Mesendoderm (in vitro differentiated cells): ENCODE results near the gene CDK13.

Experiments used
- DNase-seq: peaks from one replicate; pipeline ENCODE4 v3.0.0; 2013
- H2AK5ac ChIP-seq: 2 replicates; pipeline ENCODE4 v1.6.1; 2013; ENCODE audit warnings: low read length, inconsistent platforms
- H2BK120ac ChIP-seq: 2 replicates; pipeline ENCODE4 v1.6.1; 2013; ENCODE audit warnings: low read depth, mild to moderate bottlenecking, low read length, moderate library complexity, mixed read lengths
- H2BK15ac ChIP-seq: replicated peaks from 2 replicates; pipeline ENCODE4 v1.6.1; 2013; ENCODE audit warnings: low read depth, mild to moderate bottlenecking, moderate library complexity
- H2BK5ac ChIP-seq: 2 replicates; pipeline ENCODE4 v1.6.1; 2013; ENCODE audit warnings: low read length, inconsistent platforms
- H3K18ac ChIP-seq: 2 replicates; pipeline ENCODE4 v1.6.1; 2013; ENCODE audit warnings: mild to moderate bottlenecking, low read length, mixed read lengths
- H3K23ac ChIP-seq: one replicate; pipeline ENCODE4 v1.6.1; 2013; ENCODE audit warnings: low read length
- H3K27ac ChIP-seq: 2 replicates; pipeline ENCODE4 v1.5.1; 2013; ENCODE audit warnings: low read depth, mild to moderate bottlenecking, inconsistent platforms, low read length, moderate library complexity
- H3K27me3 ChIP-seq: 2 replicates; pipeline ENCODE4 v1.6.1; 2013; ENCODE audit warnings: low read length, control low read depth, mild to moderate bottlenecking, inconsistent platforms; ENCODE audit not compliant: insufficient read depth, poor library complexity
- H3K36me3 ChIP-seq: 2 replicates; pipeline ENCODE4 v1.6.1; 2013; ENCODE audit warnings: low read length, inconsistent platforms; ENCODE audit not compliant: control insufficient read depth, insufficient read depth
- H3K4ac ChIP-seq: one replicate; pipeline ENCODE4 v1.6.1; 2013; ENCODE audit warnings: low read depth, mild to moderate bottlenecking, low read length, moderate library complexity
- H3K4me1 ChIP-seq: 2 replicates; pipeline ENCODE4 v1.6.1; 2013; ENCODE audit warnings: low read depth, low read length, inconsistent platforms; ENCODE audit not compliant: control insufficient read depth
- H3K4me2 ChIP-seq: 2 replicates; pipeline ENCODE4 v1.6.1; 2013; ENCODE audit warnings: low read length
- H3K4me3 ChIP-seq: 2 replicates; pipeline ENCODE4 v1.5.1; 2013; ENCODE audit warnings: mild to moderate bottlenecking, low read length
- H3K56ac ChIP-seq: one replicate; pipeline ENCODE4 v1.6.1; 2013; ENCODE audit warnings: low read length
- H3K79me1 ChIP-seq: 2 replicates; pipeline ENCODE4 v1.6.1; 2013; ENCODE audit warnings: low read length, inconsistent platforms
- H3K79me2 ChIP-seq: 2 replicates; pipeline ENCODE4 v1.6.1; 2013; ENCODE audit warnings: mild to moderate bottlenecking, low read length; ENCODE audit not compliant: control insufficient read depth, insufficient read depth
- H3K9ac ChIP-seq: 2 replicates; pipeline ENCODE4 v1.6.1; 2013; ENCODE audit warnings: low read length, inconsistent platforms
- H4K5ac ChIP-seq: one replicate; pipeline ENCODE4 v1.6.1; 2013; ENCODE audit warnings: low read length
- H4K8ac ChIP-seq: one replicate; pipeline ENCODE4 v1.6.1; 2013; ENCODE audit warnings: low read depth, mild to moderate bottlenecking, control low read depth, low read length, moderate library complexity
- WGBS: extraction: QIAGEN DNeasy Blood & Tissue Kit; methylation state at CpG from one replicate; pipeline ENCODE4 v1.1.7; 2013; ENCODE audit warnings: low lambda C conversion rate, missing lambda C conversion rate; ENCODE audit not compliant: insufficient coverage; ENCODE audit errors: extremely low coverage; 5-methylcytosine and 5-hydroxymethylcytosine counted together

CDK13 gene

DNA sequence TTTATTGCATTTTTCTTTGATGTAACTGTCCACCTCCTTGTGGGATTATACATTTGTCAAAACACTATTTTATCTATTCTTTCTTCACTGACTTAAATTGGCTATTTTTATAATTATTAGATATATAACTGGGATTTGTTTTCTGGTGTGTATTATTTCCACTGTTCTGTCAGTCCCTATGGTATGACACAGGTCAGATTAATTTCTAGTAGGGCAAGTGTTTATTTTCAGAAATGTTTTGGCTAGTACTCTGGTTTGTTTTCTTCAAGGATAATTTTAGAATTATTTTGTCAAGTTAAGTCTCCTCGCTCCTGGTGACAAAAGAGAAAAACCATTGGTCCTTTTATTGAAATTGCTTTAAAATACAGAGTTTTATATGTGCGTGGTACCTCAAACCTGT, 93.1 kb downstream of the CDK13 start:
- Histone ChIP-seq H2BK120ac (no peak overlapping the region), H3K27me3 (no peaks in the 10 kb centered on the region), H2BK15ac (no peak overlapping the region), H3K4me2 (no peak overlapping the region), H2AK5ac (no peak overlapping the region), H3K9ac (no peak overlapping the region), H3K79me2 (no peaks in the 10 kb centered on the region), H3K36me3 (no peaks in the 10 kb centered on the region), H3K56ac (no peak overlapping the region), H4K8ac (no peak overlapping the region), H3K4me3 (no peak overlapping the region), H2BK5ac (no peak overlapping the region), H3K27ac (no peak overlapping the region), H3K79me1 (no peaks in the 10 kb centered on the region), H3K18ac (no peak overlapping the region), H4K5ac (no peak overlapping the region), H3K4me1 (no peaks in the 10 kb centered on the region), H3K23ac (no peak overlapping the region), H3K4ac (no peak overlapping the region)
- DNase-seq = no peak
- WGBS = no CpG with 5 or more reads among the region's 2 CpGs

DNA sequence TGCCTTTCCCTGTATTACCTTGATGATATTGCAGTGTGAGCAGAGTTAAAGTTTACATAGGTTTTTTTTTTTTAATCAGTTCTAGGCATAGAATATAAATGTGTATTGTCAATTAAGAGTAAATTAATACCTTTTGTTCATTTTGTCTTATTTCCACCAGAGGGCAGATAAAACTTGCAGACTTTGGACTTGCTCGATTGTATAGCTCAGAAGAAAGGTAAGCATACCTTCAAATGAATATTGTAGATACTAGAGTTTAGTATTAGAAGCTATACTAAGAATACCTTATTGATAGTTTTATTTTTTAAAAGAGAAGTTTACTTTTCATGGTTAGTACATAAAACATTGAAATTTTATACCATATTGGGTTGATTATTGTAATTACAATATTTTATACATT, 97.6 kb downstream of the CDK13 start:
- Histone ChIP-seq H3K4me2 (no peak overlapping the region), H3K23ac (no peak overlapping the region), H2AK5ac (no peak overlapping the region), H3K18ac (no peak overlapping the region), H3K79me1 (no peaks in the 10 kb centered on the region), H2BK120ac (no peak overlapping the region), H3K27me3 (no peaks in the 10 kb centered on the region), H3K9ac (no peak overlapping the region), H3K4ac (no peak overlapping the region), H3K56ac (no peak overlapping the region), H2BK5ac (no peak overlapping the region), H3K36me3 (no peaks in the 10 kb centered on the region), H3K79me2 (no peaks in the 10 kb centered on the region), H2BK15ac (no peak overlapping the region), H3K4me1 (no peaks in the 10 kb centered on the region), H4K5ac (no peak overlapping the region), H3K4me3 (no peak overlapping the region), H4K8ac (no peak overlapping the region), H3K27ac (no peak overlapping the region)
- DNase-seq = no peak
- WGBS = no CpG with 5 or more reads among the region's 1 CpG

DNA sequence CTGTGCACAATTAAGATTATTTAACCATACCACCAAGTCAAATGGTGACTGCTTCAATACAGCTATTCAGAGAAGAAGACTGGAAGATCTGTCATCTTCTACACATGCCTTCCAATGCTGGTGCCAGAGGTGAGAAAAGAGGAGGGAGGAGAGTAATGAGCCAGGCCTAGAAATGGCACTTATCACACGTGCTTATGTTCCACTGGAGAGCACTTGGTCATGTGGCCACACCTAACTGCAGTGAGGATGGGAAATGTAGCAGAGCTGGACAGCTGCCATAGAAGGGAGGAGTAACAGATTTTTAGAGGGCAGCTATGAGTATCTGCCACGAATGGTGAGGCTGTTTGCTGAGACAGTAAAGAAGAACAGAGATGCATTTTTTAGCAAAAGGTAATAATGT, 107.2 kb downstream of the CDK13 start:
- no CpG with 5 or more reads among the region's 2 CpGs for WGBS
- Histone ChIP-seq H2BK5ac (no peak overlapping the region), H3K4ac (no peak overlapping the region), H3K18ac (no peak overlapping the region), H3K27me3 (no peaks in the 10 kb centered on the region), H3K23ac (no peak overlapping the region), H3K27ac (no peak overlapping the region), H2BK15ac (no peak overlapping the region), H3K79me1 (no peaks in the 10 kb centered on the region), H4K5ac (no peak overlapping the region), H3K56ac (no peak overlapping the region), H3K36me3 (no peaks in the 10 kb centered on the region), H4K8ac (no peak overlapping the region), H3K4me3 (no peak overlapping the region), H2BK120ac (no peak overlapping the region), H3K9ac (no peak overlapping the region), H3K4me2 (no peak overlapping the region), H2AK5ac (no peak overlapping the region), H3K79me2 (no peaks in the 10 kb centered on the region), H3K4me1 (no peaks in the 10 kb centered on the region)
- DNase-seq = no peak

DNA sequence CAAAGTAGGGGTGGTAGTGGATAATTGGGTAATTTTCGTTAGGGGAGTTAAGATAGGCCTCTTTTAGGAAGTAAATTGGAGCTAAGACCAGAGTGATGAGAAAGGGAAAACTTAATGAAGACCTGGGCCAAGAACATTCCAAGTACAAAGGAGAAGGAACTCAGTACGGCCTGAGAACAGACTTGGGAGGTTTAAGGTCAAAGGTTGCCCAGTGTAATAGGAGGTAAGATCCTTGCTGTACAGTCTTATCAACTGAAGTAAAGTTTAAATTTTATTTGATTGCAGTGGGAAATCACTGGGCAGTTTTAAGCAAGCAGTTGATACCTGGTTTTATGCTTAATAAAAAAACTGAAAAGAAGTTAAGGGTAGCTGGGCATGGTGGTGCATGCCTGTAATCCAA, 108.0 kb downstream of the CDK13 start:
- Histone ChIP-seq H3K79me2 (no peaks in the 10 kb centered on the region), H3K4me2 (no peak overlapping the region), H3K23ac (no peak overlapping the region), H3K18ac (no peak overlapping the region), H3K27ac (no peak overlapping the region), H3K27me3 (no peaks in the 10 kb centered on the region), H3K79me1 (no peaks in the 10 kb centered on the region), H3K4me1 (no peaks in the 10 kb centered on the region), H3K9ac (no peak overlapping the region), H4K5ac (no peak overlapping the region), H3K4me3 (no peak overlapping the region), H2BK15ac (no peak overlapping the region), H3K36me3 (peaks cover under 1% of the 10 kb centered on the region), H2BK5ac (no peak overlapping the region), H4K8ac (no peak overlapping the region), H3K4ac (no peak overlapping the region), H2BK120ac (no peak overlapping the region), H2AK5ac (no peak overlapping the region), H3K56ac (no peak overlapping the region)
- WGBS = 100% methylated on average over 1 of the region's 2 CpGs
- DNase-seq = no peak

DNA sequence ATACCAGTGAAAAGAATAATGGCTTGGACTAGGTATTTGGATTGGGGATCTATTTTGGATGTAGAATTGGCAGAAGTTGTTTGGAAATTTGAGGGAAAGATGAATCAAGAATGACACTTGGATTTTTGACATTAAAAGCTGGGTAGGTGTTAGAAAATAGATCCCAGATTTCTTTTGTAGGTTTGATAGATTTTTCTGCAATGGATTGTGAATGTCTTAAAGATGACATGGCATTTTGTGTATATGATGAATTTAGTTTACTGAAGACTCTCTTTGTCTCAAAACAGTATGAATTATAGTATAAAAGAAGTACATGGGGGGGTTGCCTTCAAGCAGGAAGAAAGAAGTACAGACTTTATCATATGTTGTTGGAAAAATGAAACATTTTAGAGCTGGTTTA, 108.6 kb downstream of the CDK13 start:
- DNase-seq = no peak
- no peak overlapping the region for H3K23ac ChIP-seq
- no peak overlapping the region for H3K27ac ChIP-seq
- no peaks in the 10 kb centered on the region for H3K4me1 ChIP-seq
- H3K79me2 ChIP-seq = no peaks in the 10 kb centered on the region
- H3K4ac ChIP-seq = no peak overlapping the region
- H3K9ac ChIP-seq = no peak overlapping the region
- peaks cover 3% of the 10 kb centered on the region for H3K36me3 ChIP-seq
- no peak overlapping the region for H3K18ac ChIP-seq
- no peak overlapping the region for H2BK5ac ChIP-seq
- no peak overlapping the region for H2BK120ac ChIP-seq
- no peak overlapping the region for H4K5ac ChIP-seq
- no peaks in the 10 kb centered on the region for H3K79me1 ChIP-seq
- no peak overlapping the region for H3K4me2 ChIP-seq
- no peak overlapping the region for H2BK15ac ChIP-seq
- H3K56ac ChIP-seq = no peak overlapping the region
- H2AK5ac ChIP-seq = no peak overlapping the region
- no peak overlapping the region for H3K4me3 ChIP-seq
- no peak overlapping the region for H4K8ac ChIP-seq
- no peaks in the 10 kb centered on the region for H3K27me3 ChIP-seq

DNA sequence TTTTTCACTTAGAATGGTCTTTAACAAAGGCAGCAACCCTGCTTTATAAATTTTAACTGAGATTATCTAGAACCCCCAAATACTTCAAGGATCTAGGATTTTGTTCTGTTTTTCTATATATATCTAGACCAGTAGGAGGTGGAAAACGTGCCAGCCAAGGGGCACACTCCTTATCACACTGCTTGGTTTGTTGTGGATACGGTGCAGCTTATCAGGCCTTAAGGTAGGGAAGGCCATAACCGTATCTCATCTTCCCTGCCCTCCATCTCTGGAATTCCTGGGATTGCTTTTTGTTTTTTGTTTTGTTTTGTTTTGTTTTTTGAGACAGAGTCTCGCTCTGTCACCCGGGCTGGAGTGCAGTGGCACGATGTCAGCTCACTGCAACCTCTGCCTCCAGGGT, 109.0 kb downstream of the CDK13 start:
- Histone ChIP-seq H4K5ac (no peak overlapping the region), H3K79me1 (no peaks in the 10 kb centered on the region), H3K4me3 (no peak overlapping the region), H3K27me3 (no peaks in the 10 kb centered on the region), H4K8ac (no peak overlapping the region), H3K4ac (no peak overlapping the region), H2BK5ac (no peak overlapping the region), H3K4me1 (no peaks in the 10 kb centered on the region), H2AK5ac (no peak overlapping the region), H2BK15ac (no peak overlapping the region), H3K56ac (no peak overlapping the region), H3K9ac (no peak overlapping the region), H2BK120ac (no peak overlapping the region), H3K18ac (no peak overlapping the region), H3K27ac (no peak overlapping the region), H3K23ac (no peak overlapping the region), H3K79me2 (no peaks in the 10 kb centered on the region), H3K36me3 (peaks cover 3% of the 10 kb centered on the region), H3K4me2 (no peak overlapping the region)
- DNase-seq = peak; percentile 91
- WGBS = no CpG with 5 or more reads among the region's 6 CpGs
